ELF-1 (cell line): ENCODE results near the gene OR2S2.
A peak's percentile ranks its signal among the peaks of the same experiment; 100 is the strongest.
"Not testable (repeated sequence)": the region's sequence is repeated elsewhere in the genome, so short reads cannot be mapped to it uniquely, and the experiment has no call there.

Experiments used
- DNase-seq: peaks from one replicate; pipeline ENCODE4 v3.0.0-alpha.2; 2016; ENCODE audit warnings: low read depth, low spot score

OR2S2 gene, protein sequence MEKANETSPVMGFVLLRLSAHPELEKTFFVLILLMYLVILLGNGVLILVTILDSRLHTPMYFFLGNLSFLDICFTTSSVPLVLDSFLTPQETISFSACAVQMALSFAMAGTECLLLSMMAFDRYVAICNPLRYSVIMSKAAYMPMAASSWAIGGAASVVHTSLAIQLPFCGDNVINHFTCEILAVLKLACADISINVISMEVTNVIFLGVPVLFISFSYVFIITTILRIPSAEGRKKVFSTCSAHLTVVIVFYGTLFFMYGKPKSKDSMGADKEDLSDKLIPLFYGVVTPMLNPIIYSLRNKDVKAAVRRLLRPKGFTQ

GRCh38 chr9:35958104-35958837, at the start of gene OR2S2:
Gene OR2S2 (minus strand): TSS chr9:35958154. CDS start chr9:35958098, 56 bp downstream.
- DNase-seq, result no peak

DNA sequence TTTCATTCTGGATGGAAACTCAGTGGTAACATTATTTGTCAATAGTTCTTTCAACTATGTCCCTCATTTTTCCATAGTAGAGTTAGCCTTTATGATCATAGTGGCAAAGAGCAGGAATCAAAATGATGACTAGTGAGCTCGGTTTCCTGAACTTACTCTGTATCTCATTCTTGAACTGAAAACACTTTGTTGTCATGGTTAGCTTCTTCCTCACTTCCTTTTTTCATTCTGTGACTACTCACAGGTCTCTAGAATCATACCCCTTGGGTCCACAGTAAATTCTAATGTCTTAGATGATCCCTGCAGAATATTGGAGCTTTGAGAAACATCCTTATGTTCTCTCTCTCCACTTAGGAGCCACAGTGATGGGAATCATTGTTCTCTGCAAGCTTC, 49.4 kb upstream of the OR2S2 start:
- no peak for DNase-seq

GRCh38 chr9:36006549-36007315, 48.8 kb upstream of the OR2S2 start:
- DNase-seq, result no peak

GRCh38 chr9:36005891-36006290, 47.9 kb upstream of the OR2S2 start:
- no peak for DNase-seq

- no peak for DNase-seq
Observed at GRCh38 chr9:35998333-35998732, 40.4 kb upstream of the OR2S2 start.

- not testable (repeated sequence) for DNase-seq
Observed at GRCh38 chr9:35997016-35997415, 39.1 kb upstream of the OR2S2 start.

- DNase-seq, result peak; percentile 62
Observed at GRCh38 chr9:35996358-35996970, 38.5 kb upstream of the OR2S2 start.

- DNase-seq, result no peak
Observed at GRCh38 chr9:35994959-35995358, 37.0 kb upstream of the OR2S2 start.

- DNase-seq, result no peak
Observed at GRCh38 chr9:35993976-35994720, 36.2 kb upstream of the OR2S2 start.

DNA sequence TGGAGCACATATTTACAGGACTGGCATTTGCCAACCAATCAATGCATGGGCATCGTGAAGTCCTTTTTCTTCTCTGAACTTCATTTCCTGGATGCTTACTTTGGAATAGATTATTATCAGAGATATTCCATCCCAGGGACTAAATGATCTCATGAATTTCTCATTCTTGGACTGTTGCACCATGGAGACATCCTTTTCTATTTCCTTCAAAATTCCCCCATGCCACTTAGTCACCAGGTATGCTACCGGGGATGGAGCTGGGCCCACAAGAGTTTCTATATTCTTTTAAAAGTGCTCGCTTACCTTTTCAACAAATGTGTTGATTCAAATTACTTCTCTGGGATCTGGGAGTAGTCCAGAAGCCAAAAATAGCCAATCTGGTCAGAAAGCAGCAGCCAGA, 35.2 kb upstream of the OR2S2 start:
- DNase-seq, result not testable (repeated sequence)

DNA sequence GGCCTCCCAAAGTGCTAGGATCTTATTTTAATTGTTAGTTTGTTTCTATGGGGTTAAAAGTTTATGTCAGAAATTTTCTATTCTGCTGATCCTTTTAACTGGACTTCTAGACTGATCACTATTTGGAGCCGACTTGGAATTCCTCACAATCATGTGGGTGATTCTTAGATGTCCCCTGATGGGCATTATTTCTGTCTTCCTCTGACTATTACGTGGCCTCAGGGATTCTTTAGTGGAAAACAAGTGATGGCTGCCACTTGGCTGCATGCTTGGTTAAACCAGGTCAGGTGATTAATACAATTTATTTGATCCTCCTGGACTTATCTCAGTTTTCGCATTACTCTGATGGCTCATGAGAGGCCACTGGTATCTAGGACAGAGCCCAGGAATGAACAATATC, 32.2 kb upstream of the OR2S2 start:
- DNase-seq, result no peak

DNA sequence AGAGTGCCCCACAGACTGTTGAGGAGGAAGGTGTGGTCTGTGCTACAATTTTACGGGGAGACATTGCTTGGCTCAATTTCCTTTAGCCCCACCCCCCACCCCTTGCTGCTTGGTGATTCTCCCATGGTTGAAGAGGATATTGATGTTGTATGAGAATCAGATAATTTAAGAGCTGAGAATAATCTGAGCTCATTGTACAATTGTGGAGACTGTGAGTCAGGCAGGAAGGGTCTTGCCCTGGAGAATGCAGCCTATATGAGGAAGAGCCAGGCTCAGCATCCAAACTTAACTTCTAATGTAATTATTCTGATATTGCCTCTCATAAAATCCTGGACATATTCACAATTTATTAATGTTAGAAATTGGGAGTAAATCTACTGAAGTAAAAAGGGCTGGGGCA, 26.1 kb upstream of the OR2S2 start:
- no peak for DNase-seq

DNA sequence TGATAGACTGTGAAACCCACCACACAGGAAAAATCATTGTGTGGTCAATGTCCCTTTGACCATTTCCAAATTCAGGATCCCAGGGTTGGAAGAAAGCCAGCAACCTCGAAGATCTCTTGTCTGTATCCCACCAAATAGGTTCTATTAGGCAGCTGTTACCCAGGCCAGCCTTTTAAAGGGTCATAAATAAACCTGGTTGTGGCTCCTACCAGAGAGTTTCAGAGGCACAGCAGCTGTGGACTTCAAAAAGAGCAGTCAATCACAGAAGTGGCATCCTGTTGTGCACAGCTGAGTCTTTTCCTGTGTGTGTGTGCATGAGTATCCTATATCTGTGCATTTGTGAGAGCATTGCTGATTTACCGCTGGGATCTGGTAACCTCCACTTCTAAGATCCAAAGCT, 23.7 kb upstream of the OR2S2 start:
- DNase-seq, result no peak

DNA sequence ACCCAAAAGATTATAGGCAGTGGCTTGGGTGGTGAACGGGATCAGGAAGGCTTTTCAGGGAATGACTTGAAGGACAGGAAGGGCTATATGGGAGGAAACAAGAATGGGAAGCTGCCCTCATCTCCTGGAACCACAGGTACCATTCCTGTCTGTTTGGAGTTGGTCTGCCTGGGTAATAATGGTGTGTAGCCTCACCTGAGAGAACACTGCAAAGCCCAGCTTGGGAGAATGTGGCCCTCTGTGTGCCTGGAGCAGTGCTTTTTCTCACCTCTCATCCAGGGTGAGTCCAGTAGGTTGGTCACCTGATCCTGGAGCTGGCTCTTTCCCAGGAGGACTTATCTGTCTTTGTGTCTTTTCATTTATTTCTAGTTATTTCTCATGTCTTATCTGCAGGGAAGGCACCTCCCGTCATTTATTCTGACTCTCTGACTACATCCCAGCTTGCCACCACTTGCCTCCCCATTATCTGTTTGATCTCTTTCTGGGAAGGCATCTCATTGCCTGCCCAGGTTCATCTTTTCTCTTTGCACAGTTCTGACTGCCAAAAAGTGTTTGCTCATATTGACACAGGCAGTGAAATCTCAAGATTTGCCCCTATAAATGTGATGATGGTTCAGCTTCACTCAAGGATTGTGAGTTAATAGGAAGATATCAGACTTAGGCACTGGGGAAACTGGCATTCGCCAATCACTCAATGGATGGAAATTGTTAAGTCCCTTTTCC, 22.5 kb upstream of the OR2S2 start:
- no peak for DNase-seq

DNA sequence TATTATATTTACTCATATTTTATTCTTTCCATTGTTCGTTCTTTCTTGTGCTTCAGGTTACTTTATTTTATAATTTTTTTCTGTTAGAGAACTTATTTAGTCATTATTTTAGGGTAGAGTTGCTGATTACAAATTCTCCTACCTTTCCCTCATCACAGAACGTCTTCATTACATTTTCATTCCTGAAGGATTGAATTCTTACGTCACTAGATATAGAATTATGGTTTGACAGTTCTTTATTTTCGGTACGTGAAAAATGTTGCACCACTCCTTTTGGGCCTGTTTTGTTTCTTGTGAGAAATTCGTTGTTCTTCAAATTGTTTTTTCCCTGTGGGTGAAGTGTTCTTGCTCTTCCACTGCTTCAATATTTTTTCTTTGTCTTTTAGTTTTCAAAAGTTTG, 20.8 kb upstream of the OR2S2 start:
- DNase-seq, result no peak

DNA sequence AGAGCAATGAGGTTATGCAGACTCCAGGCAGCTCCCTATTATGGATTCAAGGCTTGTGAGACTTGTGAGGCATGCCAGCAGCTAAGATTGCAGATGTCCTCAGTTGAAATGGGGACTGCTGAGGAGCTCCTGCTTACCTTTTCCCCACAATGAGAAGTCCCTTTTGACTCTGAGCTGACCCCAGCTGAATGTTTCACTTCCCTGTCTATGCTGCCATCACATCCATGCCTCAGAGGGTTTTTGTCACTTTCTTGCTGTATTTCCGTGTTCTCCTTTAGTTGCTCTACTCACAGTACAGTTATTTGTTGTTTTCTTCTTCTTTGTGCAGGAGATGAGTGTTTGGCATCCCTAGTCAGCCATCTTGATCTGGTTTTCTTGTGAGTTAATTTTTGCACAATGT, 18.8 kb upstream of the OR2S2 start:
- DNase-seq, result no peak

GRCh38 chr9:35974800-35975199, 16.8 kb upstream of the OR2S2 start:
- DNase-seq, result no peak

DNA sequence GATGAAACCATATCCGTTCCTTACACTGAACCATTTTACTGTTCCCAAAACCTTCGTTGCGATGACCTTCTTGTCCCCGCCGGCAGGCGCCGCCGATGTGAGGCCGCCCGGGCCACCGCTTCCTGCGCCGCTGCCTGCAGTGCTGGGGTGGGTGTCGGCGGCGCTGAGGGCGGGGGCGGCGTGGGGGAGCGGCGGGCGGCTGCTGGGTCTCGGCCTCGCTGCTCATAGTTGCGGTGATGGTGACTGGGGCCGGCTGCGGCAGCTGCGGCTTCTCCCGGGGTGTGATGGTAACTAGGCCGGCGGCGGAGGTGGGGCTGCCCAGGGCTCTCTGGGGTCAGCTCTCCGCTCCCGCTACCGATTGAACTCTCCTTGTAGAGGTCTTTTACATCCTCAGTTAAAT, 14.1 kb upstream of the OR2S2 start:
- peak; percentile 53 for DNase-seq

- DNase-seq, result no peak
Observed at GRCh38 chr9:35967042-35967441, 9.1 kb upstream of the OR2S2 start.

GRCh38 chr9:35966433-35966832, 8.5 kb upstream of the OR2S2 start:
- no peak for DNase-seq

DNA sequence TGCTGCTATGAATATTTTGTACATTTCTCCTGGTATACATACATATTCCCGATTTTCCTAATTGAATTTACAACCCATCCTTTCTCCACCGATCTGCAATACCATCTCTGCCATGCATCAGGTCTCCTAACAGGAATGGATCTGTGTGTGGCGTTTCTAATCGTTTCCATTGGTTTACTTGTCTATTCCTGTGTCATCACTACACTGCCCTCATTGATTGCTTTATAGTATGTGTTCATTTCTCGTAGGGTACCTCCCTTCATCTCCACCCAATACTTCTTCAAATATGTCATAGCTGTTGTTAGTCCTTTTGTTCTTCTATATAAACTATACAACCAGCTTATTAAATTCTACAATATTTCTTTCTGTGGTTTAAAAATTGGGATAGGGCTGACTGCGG, 7.1 kb upstream of the OR2S2 start:
- DNase-seq, result no peak
